HG02884 (cell line): ENCODE data around the gene TIGD2.
"Not testable (repeated sequence)": the region's sequence is repeated elsewhere in the genome, so short reads cannot be mapped to it uniquely, and the experiment has no call there.

ENCODE experiments used
- ATAC-seq: cut with Tn5 transposase; IDR thresholded peaks from one replicate; pipeline ENCODE4 v1.9.1; 2021; ENCODE audit warnings: mild to moderate bottlenecking, moderate library complexity; ENCODE audit not compliant: unreplicated experiment

TIGD2 gene

DNA sequence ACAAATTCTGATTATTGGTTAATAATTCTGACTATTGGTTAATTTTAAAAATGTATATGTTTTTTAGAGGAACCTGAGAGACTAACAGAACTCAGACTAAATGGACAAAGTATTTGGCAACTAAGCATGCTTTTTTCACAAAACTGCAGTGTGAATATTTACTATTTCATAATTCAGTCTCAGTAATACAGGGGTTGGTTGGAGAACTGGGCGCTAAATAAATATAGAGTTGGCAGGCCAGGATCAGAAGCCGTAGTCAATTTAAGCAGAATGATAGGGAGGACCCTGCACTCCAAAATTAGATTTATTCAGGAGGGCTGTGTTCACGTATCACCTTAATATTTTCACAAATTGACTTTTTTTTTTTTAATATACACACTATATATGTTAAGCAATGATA is 5.8 kb downstream of the TIGD2 start:
- no peak for ATAC-seq

DNA sequence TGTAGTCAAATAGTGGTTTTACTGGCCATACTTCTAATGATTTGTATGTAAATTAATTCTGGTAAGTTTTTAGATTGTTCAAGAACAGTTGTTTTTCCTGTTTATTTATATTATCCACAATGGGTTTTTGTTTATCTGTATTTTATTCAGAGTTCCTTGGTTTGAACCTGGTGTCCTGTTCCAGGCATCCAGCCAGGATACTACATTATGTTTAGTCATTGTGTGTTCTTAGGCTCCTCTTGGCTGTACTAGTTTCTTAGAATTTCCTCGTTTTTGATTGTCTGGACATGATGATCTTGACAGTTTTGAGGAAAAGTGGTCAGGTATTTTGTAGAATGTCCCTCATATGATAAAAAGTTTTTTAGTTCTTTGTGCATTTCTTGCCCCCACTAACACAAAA is 7.8 kb downstream of the TIGD2 start:
- no peak for ATAC-seq

DNA sequence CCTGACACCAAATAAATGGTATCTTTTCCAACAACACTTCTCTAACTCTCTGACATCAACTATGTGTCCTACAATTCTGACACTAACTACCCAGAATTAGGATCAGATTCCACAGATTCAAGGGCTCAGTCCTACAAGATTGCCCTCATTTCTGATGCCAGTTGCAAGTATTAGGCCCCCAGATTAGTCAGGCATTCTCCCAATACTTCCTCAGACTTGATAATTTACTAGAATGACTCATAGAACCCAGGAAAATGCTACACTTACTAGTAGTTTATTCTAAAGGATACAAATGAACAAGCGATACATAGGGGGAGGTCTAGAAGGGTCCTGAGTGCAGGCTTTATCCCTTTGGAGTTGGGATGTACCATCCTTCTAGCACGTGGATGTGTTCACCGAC is 8.5 kb downstream of the TIGD2 start:
- no peak for ATAC-seq

DNA sequence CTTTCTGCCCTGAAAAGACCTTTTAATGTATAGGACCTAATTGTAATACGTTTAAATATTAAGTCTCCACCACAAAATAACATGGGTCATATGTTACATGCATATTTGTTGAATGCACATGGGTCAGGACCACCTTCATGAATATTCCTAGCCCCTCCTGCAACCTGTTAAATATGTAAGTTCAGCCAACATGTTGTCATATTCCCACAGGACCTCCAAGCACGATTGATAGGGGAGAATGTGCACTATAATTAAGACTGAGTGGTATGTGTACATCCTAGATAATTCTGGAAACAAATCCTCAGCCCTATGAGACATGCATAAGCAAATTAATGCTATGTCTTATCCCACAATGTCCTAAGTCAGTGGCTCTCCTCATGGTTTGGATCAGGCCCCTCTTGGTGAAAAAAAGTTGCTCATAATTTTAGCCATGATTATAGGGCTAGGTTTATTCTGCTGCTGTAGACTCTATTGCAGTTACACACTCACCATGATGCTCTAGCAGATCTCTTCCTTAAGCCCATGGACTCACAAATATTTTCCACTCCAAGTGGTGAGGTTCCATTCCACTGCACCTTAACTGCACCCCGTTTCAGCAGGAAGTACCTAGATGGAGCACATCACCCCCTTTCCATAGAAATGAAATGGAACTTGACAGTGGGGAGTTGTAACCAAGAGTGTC is 10.2 kb downstream of the TIGD2 start:
- ATAC-seq, result no peak

DNA sequence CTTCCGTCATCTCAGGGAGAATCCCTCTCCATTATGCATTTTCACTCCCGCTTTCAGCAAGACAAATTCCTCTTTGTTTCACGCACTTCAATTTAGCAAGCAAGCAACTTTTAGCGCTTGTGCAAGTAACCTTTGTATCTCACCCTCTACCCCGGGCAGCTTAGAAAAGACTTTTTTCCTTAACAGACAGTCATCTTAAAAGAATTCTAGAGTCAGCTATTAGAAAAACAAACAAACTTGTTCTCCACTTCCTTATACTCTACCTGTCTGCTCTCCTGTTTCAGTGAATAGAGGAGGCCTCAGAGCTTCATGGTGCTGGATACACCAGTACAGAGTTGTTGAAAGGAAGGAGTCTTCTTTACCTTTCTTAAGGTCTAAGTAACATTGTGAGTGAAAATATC is 12.1 kb downstream of the TIGD2 start:
- ATAC-seq, result no peak

DNA sequence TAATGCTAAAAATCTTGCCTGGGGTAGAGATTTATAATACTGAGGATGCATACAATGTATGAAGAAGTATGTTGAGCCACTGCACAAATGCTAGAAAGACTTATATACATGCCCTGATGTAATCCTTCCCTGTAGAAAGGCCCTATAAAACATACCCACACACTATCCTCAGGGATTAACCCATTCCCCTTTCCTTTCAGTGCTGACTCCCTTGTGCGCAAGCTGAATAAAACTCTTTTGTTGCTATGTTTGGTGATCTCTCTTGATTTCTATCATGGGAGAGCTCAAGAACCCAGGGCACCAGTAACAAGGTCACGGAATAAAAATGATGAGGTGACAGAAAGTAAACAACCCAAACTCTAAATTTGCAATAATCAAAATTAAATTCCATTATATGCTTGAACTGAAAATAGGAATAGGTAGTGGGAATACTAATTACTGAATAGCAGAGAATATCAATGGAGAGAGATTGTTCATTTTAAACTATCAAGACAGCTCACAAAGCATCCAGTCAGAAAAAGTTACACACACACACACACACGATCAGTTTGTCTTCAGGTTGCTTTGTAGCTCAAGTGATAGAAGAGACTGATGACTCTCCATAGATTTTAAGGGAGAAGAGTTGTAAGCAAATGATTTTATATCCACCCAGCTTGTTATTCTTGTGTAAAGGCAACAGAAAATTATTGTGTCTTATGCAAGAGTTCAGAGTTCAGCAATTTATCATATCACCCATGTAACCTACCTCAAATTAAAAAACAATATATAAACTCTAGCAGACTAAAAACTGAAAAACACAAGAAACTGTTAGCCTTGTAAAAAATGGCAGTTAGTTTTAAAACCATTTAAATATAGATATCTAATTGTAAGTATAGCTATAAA is 14.8 kb downstream of the TIGD2 start:
- ATAC-seq, result no peak

DNA sequence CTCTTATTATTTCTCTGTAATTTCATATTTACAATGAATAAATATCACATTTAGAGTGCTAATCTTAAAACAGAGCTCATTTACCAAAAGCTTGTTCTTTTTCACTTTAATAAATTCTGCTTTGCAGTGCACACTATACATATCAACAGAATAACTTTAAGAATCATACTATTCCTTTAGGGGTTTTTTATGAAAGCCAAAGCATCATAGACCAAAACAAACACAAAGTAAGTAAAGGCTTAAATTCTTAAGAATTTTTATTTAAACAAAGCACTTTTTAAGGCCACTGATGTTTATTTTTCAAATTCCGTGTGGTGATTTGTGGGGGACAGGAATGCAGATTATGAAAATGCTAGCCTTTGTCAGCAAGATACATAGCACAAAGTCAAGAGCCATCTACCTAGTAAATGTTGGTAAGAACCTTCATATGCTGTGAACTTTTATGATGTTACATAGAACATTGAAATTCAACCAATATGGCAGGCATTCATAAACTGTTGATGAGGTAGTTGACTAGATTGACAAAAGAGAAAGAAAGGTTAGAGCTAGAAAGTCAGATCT is 17.8 kb downstream of the TIGD2 start:
- ATAC-seq, result no peak

DNA sequence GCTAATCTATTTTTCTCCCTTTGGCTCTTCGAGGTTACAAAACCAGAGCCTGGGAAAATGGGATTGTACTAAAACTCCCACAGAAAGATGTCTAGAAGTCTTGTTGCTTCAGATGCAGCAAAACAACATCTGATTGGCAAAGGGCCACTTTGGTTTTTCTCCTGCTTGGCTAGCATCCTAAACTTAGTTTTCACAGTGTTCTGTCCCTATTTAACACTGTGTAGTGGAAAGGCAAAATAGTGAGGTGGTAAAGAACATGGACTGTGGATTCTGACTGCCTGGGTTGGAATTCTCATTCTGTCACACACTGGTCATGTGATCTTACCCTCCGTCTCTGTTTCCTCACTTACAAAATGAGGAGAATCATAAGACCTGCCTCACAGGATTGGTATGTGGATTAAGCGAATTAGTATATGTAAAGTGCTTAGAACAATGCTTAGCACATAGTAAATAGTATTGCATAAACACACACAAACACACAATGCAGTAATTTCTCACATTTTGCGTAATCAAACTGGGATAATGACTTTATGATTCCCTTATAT is 23.5 kb downstream of the TIGD2 start:
- no peak for ATAC-seq

DNA sequence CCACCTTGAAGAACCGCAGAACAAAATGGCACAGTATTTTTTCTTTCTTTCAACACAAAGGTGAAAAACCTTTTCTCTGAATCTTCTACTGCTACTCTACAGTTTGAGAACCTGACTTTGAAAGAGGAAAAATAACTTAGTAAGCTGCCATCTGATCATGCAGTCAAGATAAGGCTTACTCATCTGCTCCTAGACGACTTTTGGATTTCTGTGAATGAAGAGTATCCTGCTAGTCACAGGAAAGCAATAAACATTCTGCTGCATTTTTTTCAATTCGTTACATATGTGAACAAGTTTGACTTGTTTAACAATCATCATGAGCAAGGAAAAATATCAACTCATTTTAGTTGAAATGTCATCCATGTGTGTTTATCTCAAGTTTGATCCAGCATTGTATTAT is 25.2 kb downstream of the TIGD2 start:
- ATAC-seq, result no peak

DNA sequence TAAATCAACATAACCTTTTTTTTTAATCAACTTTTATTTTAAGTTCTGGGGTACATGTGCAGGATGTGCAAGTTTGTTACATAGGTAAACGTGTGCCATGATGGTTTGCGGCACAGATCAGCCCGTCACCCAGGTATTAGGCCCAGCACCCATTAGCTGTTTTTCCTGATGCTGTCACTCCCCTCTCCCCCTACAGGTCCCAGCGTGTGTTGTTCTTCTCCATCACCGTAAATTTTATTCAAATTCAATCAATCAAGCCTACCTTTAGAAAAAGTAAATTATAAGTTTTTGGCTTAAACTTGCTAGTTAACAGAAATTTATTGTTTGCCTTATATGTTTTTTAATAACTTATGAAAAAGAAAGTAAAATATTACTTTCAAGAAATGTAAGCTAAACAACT is 25.9 kb downstream of the TIGD2 start:
- no peak for ATAC-seq

DNA sequence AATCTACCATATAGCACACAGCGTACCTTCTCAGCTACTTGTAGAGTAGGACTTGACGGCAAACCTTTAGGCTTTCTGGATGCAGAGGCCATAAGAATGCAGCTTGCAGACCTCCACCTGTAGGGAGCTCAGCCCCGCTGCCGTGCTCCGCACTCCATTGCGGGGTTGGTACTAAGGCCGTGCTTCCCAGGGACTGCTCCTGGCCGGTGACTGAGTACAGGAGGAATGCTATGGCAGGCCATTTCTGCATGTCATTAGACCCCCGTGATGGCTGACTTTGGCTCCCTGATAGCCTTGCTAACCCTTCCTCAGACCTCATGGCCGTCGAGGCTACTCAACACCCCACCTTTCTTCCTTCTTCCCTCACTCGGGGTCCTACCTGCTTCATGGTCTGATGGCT is 26.4 kb downstream of the TIGD2 start:
- no peak for ATAC-seq

DNA sequence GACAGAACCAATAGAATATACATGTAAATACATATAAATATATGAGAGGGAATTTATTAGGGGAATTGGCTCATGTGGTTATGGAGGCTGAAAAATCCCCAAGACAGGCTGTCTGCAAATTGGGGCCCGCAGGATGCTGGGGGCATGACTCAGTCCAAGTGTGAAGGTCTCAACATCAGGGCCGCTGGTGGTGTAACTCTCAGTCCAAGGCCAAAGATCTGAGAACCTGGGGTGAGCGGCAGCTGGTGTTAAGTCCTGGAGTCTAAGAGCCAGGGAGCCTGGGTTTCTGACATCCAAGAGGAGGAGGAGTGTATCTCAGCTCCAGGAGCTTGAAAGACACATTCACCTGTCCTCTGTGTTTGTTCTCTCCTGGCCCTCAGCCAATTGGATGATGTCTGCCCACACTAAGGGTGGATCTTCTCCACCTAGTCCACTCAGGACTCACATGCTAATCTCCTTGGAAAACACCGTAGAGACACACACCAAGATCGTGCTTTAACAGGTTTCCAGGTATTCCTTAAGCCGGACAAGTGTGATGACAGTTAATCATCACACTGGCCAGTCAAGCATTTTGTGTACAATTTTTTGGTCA is 28.9 kb downstream of the TIGD2 start:
- ATAC-seq, result no peak

DNA sequence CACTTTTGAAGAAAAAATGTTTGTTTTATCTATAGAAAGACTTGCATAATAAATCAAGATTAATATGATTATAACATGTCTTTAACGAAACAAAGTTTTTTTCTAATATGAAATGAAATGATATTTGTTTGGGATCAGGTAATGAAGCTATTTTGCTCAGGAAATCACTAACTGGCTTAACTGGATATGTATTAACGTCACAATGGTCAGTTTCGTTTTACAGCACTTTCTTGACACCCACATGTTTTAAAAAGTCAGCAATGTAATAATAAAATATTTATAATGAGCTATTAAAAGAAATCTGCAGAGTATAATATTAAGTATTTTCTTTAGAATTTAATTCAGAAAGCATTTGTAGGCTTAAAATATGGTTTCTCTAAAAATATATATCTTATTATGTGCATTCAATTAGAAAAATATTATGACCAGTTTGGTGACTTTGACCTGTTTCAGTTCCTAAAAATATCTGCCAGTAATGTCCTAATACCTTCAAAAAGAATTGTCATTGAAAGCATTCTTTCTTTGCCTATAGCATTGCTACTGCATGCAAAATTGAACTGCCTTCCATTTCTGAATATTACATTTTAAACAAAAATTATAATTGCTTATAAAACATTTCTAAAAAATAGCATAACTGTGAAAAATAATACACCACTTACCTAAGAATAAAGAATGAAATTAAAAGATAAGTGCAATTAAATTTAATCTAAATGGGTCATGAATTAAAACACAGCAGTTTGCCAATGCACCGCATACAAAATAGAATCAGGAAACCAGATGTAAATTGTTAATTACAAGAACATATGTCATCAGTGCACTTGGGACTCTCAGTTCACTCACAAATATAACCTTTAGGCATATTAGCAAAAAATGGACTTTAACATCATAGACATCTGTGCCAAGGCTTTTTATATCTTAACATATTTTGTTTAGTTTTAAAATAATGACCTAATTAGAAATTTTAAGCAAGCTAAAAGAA is 31.6 kb downstream of the TIGD2 start:
- ATAC-seq, result peak; percentile 89

DNA sequence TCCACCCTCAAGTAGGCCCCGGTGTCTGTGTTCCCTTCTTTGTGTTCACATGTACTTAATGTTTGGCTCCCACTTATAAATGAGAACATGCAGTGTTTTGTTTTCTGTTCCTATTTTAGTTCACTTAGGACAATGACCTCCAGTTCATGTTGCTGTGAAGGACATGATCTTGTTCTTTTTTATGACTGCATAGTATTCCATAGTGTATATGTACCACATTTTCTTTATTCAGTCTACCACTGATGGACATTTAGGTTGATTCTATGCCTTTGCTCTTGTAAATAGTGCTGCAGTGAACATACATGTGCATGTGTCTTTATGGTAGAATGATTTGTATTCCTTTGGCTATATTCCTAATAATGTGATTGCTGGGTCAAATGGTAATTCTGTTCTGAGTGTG is 33.3 kb downstream of the TIGD2 start:
- ATAC-seq, result not testable (repeated sequence)

DNA sequence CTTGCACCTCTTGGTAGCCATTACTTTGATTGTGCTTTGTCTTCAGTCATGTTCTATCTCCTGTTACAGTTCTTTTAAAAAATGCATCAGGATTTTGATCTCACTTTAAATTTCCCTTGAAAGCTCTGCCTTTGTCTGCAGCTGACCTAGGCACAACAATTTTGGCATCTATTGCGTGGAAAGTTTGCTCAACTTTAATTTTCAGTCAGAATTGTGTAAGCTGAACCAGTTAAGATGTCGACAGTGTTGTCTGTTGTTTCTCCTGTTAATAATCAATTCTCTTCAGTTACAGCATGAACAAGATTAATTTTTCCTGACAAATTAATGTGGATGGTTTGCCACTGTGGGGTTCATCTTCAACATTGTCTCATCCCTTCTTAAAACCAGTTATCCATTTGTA is 34.9 kb downstream of the TIGD2 start:
- no peak for ATAC-seq

DNA sequence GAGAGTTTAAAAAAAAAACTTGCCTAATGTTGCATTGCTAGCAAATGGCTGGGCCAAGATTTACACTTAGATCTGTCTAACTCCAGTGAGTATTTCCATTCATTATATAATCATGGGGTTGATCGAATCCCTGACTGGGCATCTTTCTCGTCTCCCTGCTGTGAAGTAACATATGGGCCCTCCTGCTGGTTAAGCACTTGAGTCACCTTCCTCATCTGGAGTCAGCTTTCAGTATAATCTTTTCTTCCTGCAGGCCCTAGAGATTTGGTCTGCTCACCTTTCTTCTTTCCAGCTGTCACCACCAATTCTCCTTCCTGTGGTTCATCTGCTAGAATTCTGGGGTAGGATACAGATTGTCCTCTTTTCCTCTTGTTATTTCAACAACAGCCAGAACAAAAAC is 41.6 kb downstream of the TIGD2 start:
- ATAC-seq, result no peak

DNA sequence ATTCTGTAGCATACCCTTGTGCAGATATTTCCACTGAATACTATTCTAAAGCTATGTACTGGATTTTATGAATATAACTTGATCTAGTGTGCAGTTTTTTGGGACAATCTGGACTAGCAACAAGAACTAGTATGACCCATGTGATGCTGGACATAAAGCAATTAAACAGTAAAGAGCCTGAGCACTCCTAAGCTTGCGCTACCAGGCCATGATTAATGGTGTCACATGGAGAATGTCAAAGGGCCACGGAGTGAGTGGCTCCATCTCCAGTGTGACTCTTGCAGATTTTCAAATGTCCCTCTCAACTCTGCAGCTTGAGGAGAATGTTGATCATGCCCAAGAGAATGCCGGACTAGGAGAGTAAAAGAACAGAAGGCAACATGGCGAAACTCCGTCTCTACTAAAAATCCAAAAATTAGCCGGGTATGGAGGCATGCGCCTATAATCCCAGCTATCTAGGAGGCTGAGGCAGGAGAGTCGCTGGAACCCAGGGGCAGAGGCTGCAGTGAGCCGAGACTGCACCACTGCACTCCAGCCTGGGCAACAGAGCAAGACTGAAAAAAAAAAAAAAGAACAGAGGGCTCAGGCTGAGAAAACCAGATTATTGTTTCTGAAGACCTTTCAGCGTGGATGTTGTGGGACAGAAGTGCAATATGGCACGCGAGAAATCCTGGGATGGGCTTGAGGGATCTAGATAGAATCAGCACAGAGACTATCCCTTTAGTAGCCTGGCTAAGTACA is 45.0 kb downstream of the TIGD2 start:
- ATAC-seq, result no peak

DNA sequence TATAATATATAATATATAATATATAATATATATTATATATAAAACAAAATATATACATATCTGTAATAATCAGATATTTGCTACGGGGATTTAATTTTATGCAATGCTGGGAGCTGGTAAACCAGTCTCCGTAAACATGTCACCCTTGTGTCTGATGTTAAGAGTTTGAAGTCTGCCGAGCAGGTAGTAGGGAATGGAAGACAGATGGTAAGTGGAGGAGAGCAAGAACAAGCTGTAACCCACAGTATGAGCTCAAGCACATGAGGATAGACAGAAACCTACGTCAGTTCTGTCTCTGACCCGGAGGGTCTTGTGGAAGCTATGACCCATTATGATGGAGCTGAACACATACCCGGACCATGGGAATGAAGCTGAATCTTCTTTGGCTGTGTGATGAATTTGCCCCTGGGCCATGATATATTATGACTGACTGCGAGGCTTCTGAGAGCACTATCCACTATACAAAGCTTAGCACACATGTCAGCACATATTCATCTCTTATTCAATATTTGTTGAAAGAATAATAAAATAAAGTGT is 46.2 kb downstream of the TIGD2 start:
- no peak for ATAC-seq

DNA sequence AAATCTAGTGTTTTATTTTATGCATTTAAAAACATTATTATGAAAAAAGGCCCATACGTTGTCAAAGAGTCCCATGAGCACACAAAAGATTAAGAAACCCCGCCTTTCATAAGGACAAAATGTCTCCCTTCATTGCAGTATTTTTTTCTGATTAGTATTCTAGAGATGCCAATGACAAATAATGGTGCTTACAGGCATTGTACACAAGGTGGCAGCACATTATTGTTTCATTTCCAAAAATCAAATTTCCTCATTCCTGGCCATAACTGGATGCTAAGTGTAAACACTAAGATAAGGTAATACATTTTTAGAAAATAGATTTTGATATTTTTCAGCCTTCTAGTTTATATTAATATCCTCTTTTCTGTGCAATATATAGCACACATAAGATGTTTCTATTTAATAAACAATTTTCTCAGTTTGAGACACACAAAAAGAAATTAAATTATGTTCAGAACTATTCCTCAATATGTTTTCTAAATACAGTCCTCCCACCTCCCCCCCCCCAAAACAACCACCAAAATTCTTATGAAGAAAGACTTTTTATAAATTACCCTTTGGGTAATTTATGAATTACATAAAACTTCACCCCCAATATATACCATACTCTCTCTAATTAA is 47.7 kb downstream of the TIGD2 start:
- peak; percentile 56 for ATAC-seq
